ENCODE measurements around the gene EEF1AKMT4.
"Not testable (repeated sequence)": the region's sequence is repeated elsewhere in the genome, so short reads cannot be mapped to it uniquely, and the experiment has no call there.

The EEF1AKMT4 gene

GRCh38 chr3:184260724-184261269 lies 11.3 kb downstream of the EEF1AKMT4 start:
- peak in 1 of 14 donors; percentile 38 for DNase-seq

- DNase-seq, result peak in 9 of 14 donors; percentile 12 to 73 (median 51)
Observed at GRCh38 chr3:184261270-184261853, 11.9 kb downstream of the EEF1AKMT4 start, which contains the start of gene CAMK2N2. CAMK2N2 (minus strand) TSS chr3:184261553; CDS start chr3:184261285, 268 bp downstream.

GRCh38 chr3:184261854-184262763 lies 12.6 kb downstream of the EEF1AKMT4 start:
- DNase-seq, result peak in 1 of 14 donors; percentile 43

- peak in 1 of 14 donors; percentile 19 for DNase-seq
Observed at GRCh38 chr3:184262764-184263179, 13.3 kb downstream of the EEF1AKMT4 start.

- not testable (repeated sequence) for DNase-seq
Observed at GRCh38 chr3:184267249-184267648, 17.8 kb downstream of the EEF1AKMT4 start.

GRCh38 chr3:184272269-184272668 lies 22.8 kb downstream of the EEF1AKMT4 start:
- DNase-seq, result no peak

- peak in 1 of 14 donors; percentile 25 for DNase-seq
Observed at GRCh38 chr3:184275381-184275701, 25.9 kb downstream of the EEF1AKMT4 start.

GRCh38 chr3:184275961-184276910 lies 26.8 kb downstream of the EEF1AKMT4 start, which contains the start of gene ECE2:
ECE2 (plus strand) TSS chr3:184276022; CDS start chr3:184276154, 132 bp downstream.
- peak in 2 of 14 donors; percentile 17 to 21 for DNase-seq

GRCh38 chr3:184277366-184277765 lies 27.9 kb downstream of the EEF1AKMT4 start:
- no peak for DNase-seq

GRCh38 chr3:184282941-184283340 lies 33.5 kb downstream of the EEF1AKMT4 start:
- DNase-seq, result no peak

GRCh38 chr3:184283681-184284080 lies 34.2 kb downstream of the EEF1AKMT4 start:
- DNase-seq, result no peak

GRCh38 chr3:184284696-184285095 lies 35.2 kb downstream of the EEF1AKMT4 start:
- DNase-seq, result peak in 10 of 14 donors; percentile 7 to 79 (median 32)

- DNase-seq, result peak in 8 of 14 donors; percentile 3 to 39 (median 20)
Observed at GRCh38 chr3:184289426-184289938, 40.0 kb downstream of the EEF1AKMT4 start.

GRCh38 chr3:184290331-184290730 lies 40.9 kb downstream of the EEF1AKMT4 start:
- DNase-seq, result no peak

- DNase-seq, result no peak
Observed at GRCh38 chr3:184291044-184291737, 41.7 kb downstream of the EEF1AKMT4 start.

GRCh38 chr3:184291738-184292445 lies 42.4 kb downstream of the EEF1AKMT4 start:
- DNase-seq, result no peak

GRCh38 chr3:184295771-184296170 lies 46.3 kb downstream of the EEF1AKMT4 start:
- DNase-seq, result no peak

GRCh38 chr3:184296616-184297015 lies 47.1 kb downstream of the EEF1AKMT4 start:
- no peak for DNase-seq

- DNase-seq, result peak; percentile 82 to 98 (median 94)
Observed at GRCh38 chr3:184298759-184299487, 49.5 kb downstream of the EEF1AKMT4 start, which contains the start of gene PSMD2. PSMD2 (plus strand) TSS chr3:184299241; CDS start chr3:184299267, 26 bp downstream.
